Choroid plexus epithelial cell (primary cell): ENCODE results near the gene ALPL.

Source experiments
- DNase-seq: peaks from one replicate; pipeline ENCODE4 v3.0.0-alpha.2; 2010; ENCODE audit warnings: low read depth
- H3K4me3 ChIP-seq: 2 replicates; pipeline ENCODE4 v1.5.1; 2011; ENCODE audit warnings: low read depth, mild to moderate bottlenecking, control low read depth, low read length, moderate library complexity
- CTCF ChIP-seq: conservative IDR thresholded peaks from 2 replicates; pipeline ENCODE4 v1.5.1; 2011; ENCODE audit warnings: low read depth, mild to moderate bottlenecking, control low read depth, inconsistent platforms, low read length, moderate library complexity

ALPL gene

GRCh38 chr1:21507511-21508270 is 1.5 kb upstream of the ALPL start:
- H3K4me3 ChIP-seq = no peak overlapping the region
- DNase-seq = no peak
- no peak for TF ChIP-seq CTCF

GRCh38 chr1:21508580-21509350 is 458 bp upstream of the ALPL start:
- peak; percentile 49 for TF ChIP-seq CTCF
- peak; percentile 48 for DNase-seq
- peak overlapping the region; percentile 41 for H3K4me3 ChIP-seq

GRCh38 chr1:21510113-21510493 is 880 bp downstream of the ALPL start:
- TF ChIP-seq CTCF = no peak
- no peak for DNase-seq
- H3K4me3 ChIP-seq = no peak overlapping the region

GRCh38 chr1:21510885-21511578 is 1.8 kb downstream of the ALPL start:
- DNase-seq = no peak
- peak; percentile 18 for TF ChIP-seq CTCF
- no peak overlapping the region for H3K4me3 ChIP-seq

GRCh38 chr1:21511579-21512522 is 2.6 kb downstream of the ALPL start:
- DNase-seq = peak; percentile 99
- no peak for TF ChIP-seq CTCF
- no peak overlapping the region for H3K4me3 ChIP-seq

- no peak for TF ChIP-seq CTCF
- H3K4me3 ChIP-seq = no peak overlapping the region
- DNase-seq = no peak
Observed at GRCh38 chr1:21514245-21514644, 5.0 kb downstream of the ALPL start.
